ENCODE measurements around the gene NACC2. TPM values are rescaled to one million over a fixed set of nuclear protein-coding genes. Genes with fewer than 3 reads are reported as not detected.
"Not testable (repeated sequence)": the region's sequence is repeated elsewhere in the genome, so short reads cannot be mapped to it uniquely, and the experiment has no call there.

Gene NACC2
- total RNA-seq, 1 experiment from 2014 or later: not detected

- no peak overlapping the region for H3K9ac ChIP-seq (ENCODE audit: low read length)
- H3K4me1 ChIP-seq (ENCODE audit: low read length): no peaks in the 10 kb centered on the region
- DNase-seq: peak; percentile 12
- no peak overlapping the region for H3K4me2 ChIP-seq (ENCODE audit: low read depth, low read length, poor library complexity, severe bottlenecking)
- H3K9me3 ChIP-seq (ENCODE audit: low read length): 0 out of 2 replicates have a peak, but pooled peaks cover 5% of the 10 kb centered on the region
- H3K9me2 ChIP-seq (replicated peaks; ENCODE audit: insufficient read depth, low read length): no peaks in the 10 kb centered on the region
- no peaks in the 10 kb centered on the region for H3K79me2 ChIP-seq (ENCODE audit: low read length)
- H3K36me3 ChIP-seq (ENCODE audit: insufficient read depth, low read length): no peaks in the 10 kb centered on the region
- no peaks in the 10 kb centered on the region for H3K27me3 ChIP-seq (ENCODE audit: low read length)
- no peak overlapping the region for H2AFZ ChIP-seq (ENCODE audit: low read length)
- 0 out of 2 replicates have a peak, but pooled peaks cover 3% of the 10 kb centered on the region for H4K20me1 ChIP-seq (ENCODE audit: insufficient read depth, low read depth, low read length)
- no peak overlapping the region for H3K27ac ChIP-seq (ENCODE audit: low read length)
- no peak overlapping the region for H3K4me3 ChIP-seq (ENCODE audit: low read length)
Observed at GRCh38 chr9:136043441-136043991, 51.6 kb downstream of the NACC2 start.

DNA sequence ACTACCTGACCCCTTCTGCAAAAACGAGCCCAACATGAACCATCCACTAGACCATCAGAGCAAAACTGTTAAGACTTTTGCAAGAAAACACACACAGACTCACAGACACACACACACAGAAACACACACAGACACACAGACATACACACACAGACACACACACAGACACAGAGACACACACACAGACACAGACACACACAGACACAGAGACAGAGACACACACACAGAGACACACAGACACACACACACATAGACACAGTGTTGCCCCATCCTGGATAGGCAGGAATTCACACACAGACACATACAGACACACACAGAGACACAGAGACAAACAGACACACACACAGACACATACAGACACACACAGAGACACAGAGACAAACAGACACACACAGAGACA is 52.5 kb downstream of the NACC2 start:
- Histone ChIP-seq H3K36me3 (ENCODE audit: insufficient read depth, low read length) (no peaks in the 10 kb centered on the region), H3K4me2 (ENCODE audit: low read depth, low read length, poor library complexity, severe bottlenecking) (no peak overlapping the region), H3K79me2 (ENCODE audit: low read length) (no peaks in the 10 kb centered on the region), H2AFZ (ENCODE audit: low read length) (no peak overlapping the region), H3K27ac (ENCODE audit: low read length) (no peak overlapping the region), H3K4me1 (ENCODE audit: low read length) (no peaks in the 10 kb centered on the region), H3K9ac (ENCODE audit: low read length) (no peak overlapping the region), H4K20me1 (ENCODE audit: insufficient read depth, low read depth, low read length) (0 out of 2 replicates have a peak, but pooled peaks cover 3% of the 10 kb centered on the region), H3K9me3 (ENCODE audit: low read length) (0 out of 2 replicates have a peak, but pooled peaks cover 5% of the 10 kb centered on the region), H3K27me3 (ENCODE audit: low read length) (no peaks in the 10 kb centered on the region), H3K4me3 (ENCODE audit: low read length) (no peak overlapping the region), H3K9me2 (replicated peaks; ENCODE audit: insufficient read depth, low read length) (no peaks in the 10 kb centered on the region)
- DNase-seq: no peak

DNA sequence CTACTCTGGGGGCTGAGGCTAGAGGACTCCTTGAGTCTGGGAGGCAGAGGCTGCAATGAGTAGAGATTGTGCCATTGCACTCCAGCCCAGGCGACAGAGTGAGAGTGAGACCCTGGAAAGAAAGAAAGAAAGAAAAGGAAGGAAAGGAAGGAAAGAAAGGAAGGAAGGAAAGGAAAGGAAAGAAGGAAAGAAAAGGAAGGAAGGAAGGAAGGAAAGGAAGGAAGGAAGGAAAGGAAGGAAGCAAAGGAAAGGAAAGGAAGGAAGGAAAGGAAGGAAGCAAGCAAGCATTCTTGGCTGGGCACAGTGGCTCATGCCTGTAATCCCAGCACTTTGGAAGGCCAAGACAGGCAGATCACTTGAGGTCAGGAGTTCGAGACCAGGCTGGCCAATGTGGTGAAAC is 54.2 kb downstream of the NACC2 start:
- H3K79me2 ChIP-seq (ENCODE audit: low read length); H3K9me3 ChIP-seq (ENCODE audit: low read length); H3K9ac ChIP-seq (ENCODE audit: low read length); H2AFZ ChIP-seq (ENCODE audit: low read length); H4K20me1 ChIP-seq (ENCODE audit: insufficient read depth, low read depth, low read length); H3K9me2 ChIP-seq (replicated peaks; ENCODE audit: insufficient read depth, low read length); DNase-seq; H3K4me2 ChIP-seq (ENCODE audit: low read depth, low read length, poor library complexity, severe bottlenecking); H3K4me1 ChIP-seq (ENCODE audit: low read length); H3K36me3 ChIP-seq (ENCODE audit: insufficient read depth, low read length); H3K4me3 ChIP-seq (ENCODE audit: low read length); H3K27me3 ChIP-seq (ENCODE audit: low read length); H3K27ac ChIP-seq (ENCODE audit: low read length): not testable (repeated sequence)

DNA sequence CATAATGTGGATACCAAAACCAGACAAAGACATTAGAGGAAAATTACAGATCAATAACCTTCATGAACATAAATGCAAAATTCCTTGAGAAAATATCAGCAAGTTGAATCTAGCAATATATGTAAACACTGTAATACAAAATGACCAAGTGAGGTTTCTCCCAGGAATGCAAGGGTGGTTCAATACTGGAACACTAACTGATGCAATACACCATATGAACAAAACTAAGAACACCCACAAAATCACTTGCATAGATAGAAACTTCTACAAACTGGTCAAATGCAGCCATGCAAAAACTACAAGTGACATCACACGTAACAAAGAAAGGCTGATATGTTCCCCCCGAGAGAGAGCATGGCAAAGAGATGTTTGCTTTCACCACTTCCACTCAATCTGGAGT is 55.6 kb downstream of the NACC2 start:
- Histone ChIP-seq H4K20me1 (ENCODE audit: insufficient read depth, low read depth, low read length) (no peaks in the 10 kb centered on the region), H3K4me3 (ENCODE audit: low read length) (no peak overlapping the region), H2AFZ (ENCODE audit: low read length) (no peak overlapping the region), H3K27ac (ENCODE audit: low read length) (no peak overlapping the region), H3K79me2 (ENCODE audit: low read length) (no peaks in the 10 kb centered on the region), H3K27me3 (ENCODE audit: low read length) (no peaks in the 10 kb centered on the region), H3K4me1 (ENCODE audit: low read length) (no peaks in the 10 kb centered on the region), H3K9ac (ENCODE audit: low read length) (no peak overlapping the region), H3K9me2 (replicated peaks; ENCODE audit: insufficient read depth, low read length) (no peaks in the 10 kb centered on the region), H3K36me3 (ENCODE audit: insufficient read depth, low read length) (no peaks in the 10 kb centered on the region), H3K4me2 (ENCODE audit: low read depth, low read length, poor library complexity, severe bottlenecking) (no peak overlapping the region), H3K9me3 (ENCODE audit: low read length) (0 out of 2 replicates have a peak, but pooled peaks cover 5% of the 10 kb centered on the region)
- no peak for DNase-seq

GRCh38 chr9:136036848-136037247 is 58.2 kb downstream of the NACC2 start:
- no peak for DNase-seq
- Histone ChIP-seq H3K27ac (ENCODE audit: low read length) (no peak overlapping the region), H3K4me3 (ENCODE audit: low read length) (no peak overlapping the region), H3K9me2 (replicated peaks; ENCODE audit: insufficient read depth, low read length) (no peaks in the 10 kb centered on the region), H3K4me2 (ENCODE audit: low read depth, low read length, poor library complexity, severe bottlenecking) (no peak overlapping the region), H3K79me2 (ENCODE audit: low read length) (no peaks in the 10 kb centered on the region), H4K20me1 (ENCODE audit: insufficient read depth, low read depth, low read length) (no peaks in the 10 kb centered on the region), H2AFZ (ENCODE audit: low read length) (no peak overlapping the region), H3K4me1 (ENCODE audit: low read length) (no peaks in the 10 kb centered on the region), H3K9me3 (ENCODE audit: low read length) (0 out of 2 replicates have a peak, but pooled peaks cover 5% of the 10 kb centered on the region), H3K27me3 (ENCODE audit: low read length) (no peaks in the 10 kb centered on the region), H3K36me3 (ENCODE audit: insufficient read depth, low read length) (no peaks in the 10 kb centered on the region), H3K9ac (ENCODE audit: low read length) (no peak overlapping the region)

- Histone ChIP-seq H3K27ac (ENCODE audit: low read length) (no peak overlapping the region), H3K4me3 (ENCODE audit: low read length) (no peak overlapping the region), H3K9me2 (replicated peaks; ENCODE audit: insufficient read depth, low read length) (no peaks in the 10 kb centered on the region), H3K4me2 (ENCODE audit: low read depth, low read length, poor library complexity, severe bottlenecking) (no peak overlapping the region), H3K9ac (ENCODE audit: low read length) (no peak overlapping the region), H3K27me3 (ENCODE audit: low read length) (no peaks in the 10 kb centered on the region), H3K36me3 (ENCODE audit: insufficient read depth, low read length) (no peaks in the 10 kb centered on the region), H3K79me2 (ENCODE audit: low read length) (no peaks in the 10 kb centered on the region), H2AFZ (ENCODE audit: low read length) (no peak overlapping the region), H4K20me1 (ENCODE audit: insufficient read depth, low read depth, low read length) (no peaks in the 10 kb centered on the region), H3K9me3 (ENCODE audit: low read length) (0 out of 2 replicates have a peak, but pooled peaks cover 5% of the 10 kb centered on the region), H3K4me1 (ENCODE audit: low read length) (no peaks in the 10 kb centered on the region)
- DNase-seq: no peak
Observed at GRCh38 chr9:136036050-136036449, 59.0 kb downstream of the NACC2 start.

- H3K4me3 ChIP-seq (ENCODE audit: low read length): no peak overlapping the region
- no peaks in the 10 kb centered on the region for H3K27me3 ChIP-seq (ENCODE audit: low read length)
- H3K4me2 ChIP-seq (ENCODE audit: low read depth, low read length, poor library complexity, severe bottlenecking): no peak overlapping the region
- H3K4me1 ChIP-seq (ENCODE audit: low read length): no peaks in the 10 kb centered on the region
- H3K9me3 ChIP-seq (ENCODE audit: low read length): no peaks in the 10 kb centered on the region; the same call in 1 of the 2 replicates
- no peaks in the 10 kb centered on the region for H4K20me1 ChIP-seq (ENCODE audit: insufficient read depth, low read depth, low read length)
- H3K36me3 ChIP-seq (ENCODE audit: insufficient read depth, low read length): no peaks in the 10 kb centered on the region
- no peak overlapping the region for H3K27ac ChIP-seq (ENCODE audit: low read length)
- H3K9ac ChIP-seq (ENCODE audit: low read length): no peak overlapping the region
- H2AFZ ChIP-seq (ENCODE audit: low read length): no peak overlapping the region
- no peak for DNase-seq
- H3K9me2 ChIP-seq (replicated peaks; ENCODE audit: insufficient read depth, low read length): no peaks in the 10 kb centered on the region
- H3K79me2 ChIP-seq (ENCODE audit: low read length): no peaks in the 10 kb centered on the region
Observed at GRCh38 chr9:136031741-136032730, 63.1 kb downstream of the NACC2 start.

DNA sequence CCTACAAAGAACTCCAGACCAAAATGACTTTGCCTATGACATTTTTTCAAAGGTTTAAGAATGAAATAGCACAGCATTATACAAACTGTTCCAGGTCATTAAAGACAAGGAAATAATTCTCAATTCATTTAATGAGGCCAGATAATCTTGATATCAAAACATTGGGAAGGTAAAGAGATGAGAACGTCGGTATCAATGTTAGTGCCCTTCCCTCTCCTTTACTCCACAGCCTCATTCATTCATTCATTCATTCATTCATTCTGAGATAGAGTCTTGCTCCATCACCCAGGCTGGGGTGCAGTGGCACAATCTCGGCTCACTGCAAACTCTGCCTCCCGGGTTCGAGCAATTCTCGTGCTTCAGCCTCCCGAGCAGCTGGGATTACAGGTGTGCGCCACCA is 64.0 kb downstream of the NACC2 start:
- no peak overlapping the region for H3K4me2 ChIP-seq (ENCODE audit: low read depth, low read length, poor library complexity, severe bottlenecking)
- H3K9ac ChIP-seq (ENCODE audit: low read length): no peak overlapping the region
- no peaks in the 10 kb centered on the region for H3K36me3 ChIP-seq (ENCODE audit: insufficient read depth, low read length)
- H3K27me3 ChIP-seq (ENCODE audit: low read length): no peaks in the 10 kb centered on the region
- H3K27ac ChIP-seq (ENCODE audit: low read length): no peak overlapping the region
- H3K4me3 ChIP-seq (ENCODE audit: low read length): no peak overlapping the region
- DNase-seq: no peak
- no peaks in the 10 kb centered on the region for H3K4me1 ChIP-seq (ENCODE audit: low read length)
- H2AFZ ChIP-seq (ENCODE audit: low read length): no peak overlapping the region
- H3K79me2 ChIP-seq (ENCODE audit: low read length): no peaks in the 10 kb centered on the region
- no peaks in the 10 kb centered on the region for H4K20me1 ChIP-seq (ENCODE audit: insufficient read depth, low read depth, low read length)
- no peaks in the 10 kb centered on the region for H3K9me2 ChIP-seq (replicated peaks; ENCODE audit: insufficient read depth, low read length)
- no peaks in the 10 kb centered on the region; the same call in 1 of the 2 replicates for H3K9me3 ChIP-seq (ENCODE audit: low read length)

All from Karpas-422 (cell line).